H7 (cell line): ENCODE data around the gene PRKAA1. TPM values are rescaled to one million over a fixed set of nuclear protein-coding genes. Genes with fewer than 3 reads are reported as not detected.
"Not testable (repeated sequence)": the region's sequence is repeated elsewhere in the genome, so short reads cannot be mapped to it uniquely, and the experiment has no call there.

Experiments
- DNase-seq: peaks from one replicate; pipeline ENCODE4 v3.0.0; 2012
- H3K27me3 ChIP-seq: 2 replicates; pipeline ENCODE4 v1.6.0; 2011; ENCODE audit warnings: mild to moderate bottlenecking, low read length; ENCODE audit not compliant: control insufficient read depth, insufficient read depth
- H3K36me3 ChIP-seq: replicated peaks from 2 replicates; pipeline ENCODE4 v1.5.1; 2011; ENCODE audit warnings: low read length; ENCODE audit not compliant: control insufficient read depth, insufficient read depth
- H3K4me3 ChIP-seq: 2 replicates; pipeline ENCODE4 v1.5.1; 2011; ENCODE audit warnings: low read depth, mild to moderate bottlenecking, control low read depth, low read length, moderate library complexity; ENCODE audit not compliant: insufficient read depth
- total RNA-seq: library from RNA; depleted of rRNA; stranded (reverse); fragments of >200 nt; shearing (Covaris generic); gene quantifications from 2 replicates; pipeline ENCODE4 v1.2.3, GENCODE V29; 2014

PRKAA1 gene
- total RNA-seq, 1 experiment from 2014 or later, result 30.2 TPM

GRCh38 chr5:40797273-40798011, 732 bp downstream of the PRKAA1 start:
- Histone ChIP-seq H3K36me3 (no peaks in the 10 kb centered on the region), H3K27me3 (no peaks in the 10 kb centered on the region), H3K4me3 (peak overlapping the region; percentile 99)
- peak; percentile 91 for DNase-seq

GRCh38 chr5:40796487-40796889, 1.7 kb downstream of the PRKAA1 start:
- Histone ChIP-seq H3K27me3 (no peaks in the 10 kb centered on the region), H3K4me3 (peak overlapping the region; percentile 99; the same call in 1 of the 2 replicates), H3K36me3 (no peaks in the 10 kb centered on the region)
- DNase-seq, result no peak

- DNase-seq, H3K36me3 ChIP-seq, H3K4me3 ChIP-seq, H3K27me3 ChIP-seq: not testable (repeated sequence)
Measured at GRCh38 chr5:40794877-40795276, 3.3 kb downstream of the PRKAA1 start.

GRCh38 chr5:40794340-40794739, 3.8 kb downstream of the PRKAA1 start:
- H3K36me3 ChIP-seq, H3K27me3 ChIP-seq, DNase-seq, H3K4me3 ChIP-seq: not testable (repeated sequence)

- DNase-seq, H3K4me3 ChIP-seq: not testable (repeated sequence)
Measured at GRCh38 chr5:40792691-40793090, 5.5 kb downstream of the PRKAA1 start.

GRCh38 chr5:40791715-40792139, 6.4 kb downstream of the PRKAA1 start:
- H3K27me3 ChIP-seq, result no peaks in the 10 kb centered on the region
- no peak for DNase-seq
- H3K36me3 ChIP-seq, result no peaks in the 10 kb centered on the region
- H3K4me3 ChIP-seq, result no peak overlapping the region

More at GRCh38 chr5:40792691-40793090, 5.5 kb downstream of the PRKAA1 start:
- not testable (repeated sequence) for H3K36me3 ChIP-seq, H3K27me3 ChIP-seq

GRCh38 chr5:40790947-40791593, 7.1 kb downstream of the PRKAA1 start:
- no peak for DNase-seq
- Histone ChIP-seq H3K36me3 (no peaks in the 10 kb centered on the region), H3K27me3 (no peaks in the 10 kb centered on the region), H3K4me3 (no peak overlapping the region)

GRCh38 chr5:40788941-40789340, 9.2 kb downstream of the PRKAA1 start:
- H3K4me3 ChIP-seq, H3K27me3 ChIP-seq, H3K36me3 ChIP-seq, DNase-seq: not testable (repeated sequence)

GRCh38 chr5:40787986-40788385, 10.2 kb downstream of the PRKAA1 start:
- Histone ChIP-seq H3K36me3 (no peaks in the 10 kb centered on the region), H3K4me3 (no peak overlapping the region), H3K27me3 (no peaks in the 10 kb centered on the region)
- DNase-seq, result no peak

GRCh38 chr5:40786664-40787063, 11.5 kb downstream of the PRKAA1 start:
- DNase-seq, H3K27me3 ChIP-seq, H3K36me3 ChIP-seq, H3K4me3 ChIP-seq: not testable (repeated sequence)

- Histone ChIP-seq H3K36me3 (no peaks in the 10 kb centered on the region), H3K27me3 (no peaks in the 10 kb centered on the region), H3K4me3 (no peak overlapping the region)
- DNase-seq, result no peak
Measured at GRCh38 chr5:40784916-40785315, 13.3 kb downstream of the PRKAA1 start.

- H3K4me3 ChIP-seq, result no peak overlapping the region
Measured at GRCh38 chr5:40784027-40784653, 14.0 kb downstream of the PRKAA1 start.

GRCh38 chr5:40781843-40782409, 16.2 kb downstream of the PRKAA1 start:
- Histone ChIP-seq H3K4me3 (no peak overlapping the region), H3K36me3 (no peaks in the 10 kb centered on the region), H3K27me3 (no peaks in the 10 kb centered on the region)
- DNase-seq, result no peak

More at GRCh38 chr5:40784027-40784653, 14.0 kb downstream of the PRKAA1 start:
- DNase-seq, result no peak
- Histone ChIP-seq H3K27me3 (no peaks in the 10 kb centered on the region), H3K36me3 (no peaks in the 10 kb centered on the region)

GRCh38 chr5:40780858-40781257, 17.3 kb downstream of the PRKAA1 start:
- Histone ChIP-seq H3K4me3 (no peak overlapping the region), H3K27me3 (no peaks in the 10 kb centered on the region), H3K36me3 (peaks cover 2% of the 10 kb centered on the region; the same call in 1 of the 2 replicates)
- no peak for DNase-seq
